ENCODE data around the gene VWA2. TPM values are rescaled to one million over a fixed set of nuclear protein-coding genes. Genes with fewer than 3 reads are reported as not detected.

The VWA2 gene
- total RNA-seq, 1 donor from 2014 or later: 15.0 TPM

DNA sequence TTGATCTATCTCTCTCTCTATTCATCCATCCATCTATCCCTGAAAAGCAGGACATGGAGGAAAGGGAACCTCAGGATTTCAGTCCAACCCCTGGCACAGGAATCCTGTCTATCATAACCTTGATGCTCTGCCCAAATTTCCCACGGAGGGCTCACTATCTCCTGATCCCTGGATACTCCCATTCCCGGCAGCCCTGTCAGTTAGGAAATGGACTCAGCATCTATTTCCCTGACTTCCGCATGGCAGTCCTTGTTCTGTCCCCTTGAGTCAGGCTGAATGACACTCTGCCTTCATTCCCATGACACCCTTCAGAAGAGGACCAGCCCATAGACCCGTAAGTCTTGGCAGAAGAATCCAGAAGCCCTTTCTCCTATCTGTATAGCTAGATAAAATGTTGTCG is 77.7 kb downstream of the VWA2 start:
- Mint-ChIP-seq H3K36me3 (no peaks in the 10 kb centered on the region), H3K27ac (no peak overlapping the region), H3K4me1 (peaks cover 11% of the 10 kb centered on the region), H3K27me3 (ENCODE audit: low read depth) (no peaks in the 10 kb centered on the region), H3K9me3 (no peaks in the 10 kb centered on the region), H3K4me3 (no peak overlapping the region)
- DNase-seq (ENCODE audit: low spot score in 2 of 2, unreplicated experiment in 2 of 2): no peak
- TF ChIP-seq, protein P1, sequence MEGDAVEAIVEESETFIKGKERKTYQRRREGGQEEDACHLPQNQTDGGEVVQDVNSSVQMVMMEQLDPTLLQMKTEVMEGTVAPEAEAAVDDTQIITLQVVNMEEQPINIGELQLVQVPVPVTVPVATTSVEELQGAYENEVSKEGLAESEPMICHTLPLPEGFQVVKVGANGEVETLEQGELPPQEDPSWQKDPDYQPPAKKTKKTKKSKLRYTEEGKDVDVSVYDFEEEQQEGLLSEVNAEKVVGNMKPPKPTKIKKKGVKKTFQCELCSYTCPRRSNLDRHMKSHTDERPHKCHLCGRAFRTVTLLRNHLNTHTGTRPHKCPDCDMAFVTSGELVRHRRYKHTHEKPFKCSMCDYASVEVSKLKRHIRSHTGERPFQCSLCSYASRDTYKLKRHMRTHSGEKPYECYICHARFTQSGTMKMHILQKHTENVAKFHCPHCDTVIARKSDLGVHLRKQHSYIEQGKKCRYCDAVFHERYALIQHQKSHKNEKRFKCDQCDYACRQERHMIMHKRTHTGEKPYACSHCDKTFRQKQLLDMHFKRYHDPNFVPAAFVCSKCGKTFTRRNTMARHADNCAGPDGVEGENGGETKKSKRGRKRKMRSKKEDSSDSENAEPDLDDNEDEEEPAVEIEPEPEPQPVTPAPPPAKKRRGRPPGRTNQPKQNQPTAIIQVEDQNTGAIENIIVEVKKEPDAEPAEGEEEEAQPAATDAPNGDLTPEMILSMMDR (IDR thresholded peaks at IDR 0.05; ENCODE audit: unreplicated experiment): no peak

DNA sequence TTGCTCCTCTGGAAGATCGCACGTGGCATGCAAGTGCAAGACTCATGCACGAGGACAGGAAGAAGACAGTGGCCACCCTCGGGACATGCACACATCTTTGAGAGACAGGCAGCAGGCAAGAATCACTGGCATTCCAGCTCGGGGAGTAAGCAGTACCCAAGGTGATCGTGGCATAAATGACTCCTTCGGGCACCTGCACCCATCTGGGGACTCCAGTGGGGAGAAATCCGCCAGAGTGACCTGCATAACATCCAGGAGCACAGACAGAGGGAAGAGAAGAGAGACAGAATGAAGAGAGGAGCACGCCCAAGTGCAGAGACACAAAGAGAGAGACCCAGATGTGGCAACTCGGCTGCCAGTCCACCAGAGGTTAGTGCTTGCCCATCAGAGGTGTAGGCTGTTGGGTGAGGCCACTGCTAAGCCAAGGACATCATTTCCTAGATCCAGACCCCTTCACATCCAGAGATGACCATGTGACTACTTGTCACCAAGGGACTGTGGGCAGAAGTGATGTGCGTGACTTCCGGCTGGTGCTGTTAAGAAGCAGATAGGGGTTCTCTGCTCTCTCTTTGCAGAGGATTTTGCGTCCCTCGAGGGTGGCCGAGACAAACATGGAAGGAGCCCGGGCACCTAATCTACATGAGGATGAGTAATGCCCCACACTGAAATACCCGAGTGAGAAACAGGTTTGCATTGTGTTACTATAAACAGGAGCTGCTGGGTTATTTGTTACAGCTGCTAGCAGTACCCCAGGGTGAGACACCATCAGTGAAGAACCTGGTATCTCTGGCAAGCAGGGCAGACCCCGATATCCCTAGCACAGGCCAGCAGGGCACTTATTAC is 80.6 kb downstream of the VWA2 start:
- H3K27ac Mint-ChIP-seq: no peak overlapping the region
- no peaks in the 10 kb centered on the region for H3K9me3 Mint-ChIP-seq
- H3K4me3 Mint-ChIP-seq: no peak overlapping the region
- H3K27me3 Mint-ChIP-seq (ENCODE audit: low read depth): no peaks in the 10 kb centered on the region
- no peak for DNase-seq (ENCODE audit: low spot score in 2 of 2, unreplicated experiment in 2 of 2)
- no peaks in the 10 kb centered on the region for H3K36me3 Mint-ChIP-seq
- peaks cover 10% of the 10 kb centered on the region for H3K4me1 Mint-ChIP-seq
- TF ChIP-seq, protein P1 (IDR thresholded peaks at IDR 0.05; ENCODE audit: unreplicated experiment): no peak

DNA sequence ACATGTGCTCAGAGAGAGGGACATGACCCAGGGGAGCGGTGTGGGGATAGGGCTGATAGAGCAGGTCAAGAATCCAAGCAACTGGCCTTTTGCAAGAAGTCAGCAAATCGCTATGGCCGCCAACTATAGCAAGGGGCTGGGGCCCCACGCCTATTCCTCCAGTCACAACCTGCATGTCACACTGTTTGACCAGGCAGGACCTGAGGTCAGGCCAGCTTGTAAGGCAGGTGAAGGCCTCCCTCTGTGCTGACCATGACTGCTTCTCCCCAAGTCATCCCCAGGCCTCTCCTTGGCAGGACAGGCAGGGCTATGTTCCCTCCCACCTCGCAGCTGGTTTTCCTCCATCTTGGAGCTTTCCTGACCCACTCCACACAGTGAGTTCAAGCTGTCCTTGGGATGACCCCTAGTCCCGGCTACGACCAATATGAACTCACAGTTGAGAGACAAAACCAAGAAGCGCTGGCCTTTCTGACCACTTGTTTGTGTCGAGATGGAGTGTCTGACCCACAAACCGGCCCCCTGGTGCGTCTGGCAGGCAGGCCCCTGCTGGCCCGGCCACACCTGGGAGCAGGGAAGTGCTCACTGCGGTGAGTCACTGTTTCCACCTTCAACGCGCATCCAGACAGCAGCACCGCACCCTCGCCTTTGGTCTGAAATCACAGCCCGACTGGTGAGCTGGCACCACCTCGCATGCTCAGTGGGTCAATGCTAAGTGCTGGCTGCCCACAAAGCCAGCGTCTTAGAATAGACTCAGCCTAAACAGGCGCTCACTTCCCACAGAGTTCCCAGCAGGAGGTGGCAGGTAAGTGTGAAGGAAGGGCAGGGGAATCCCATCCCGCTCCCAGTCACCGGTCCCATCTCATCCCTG is 81.4 kb downstream of the VWA2 start:
- Mint-ChIP-seq H3K4me1 (peaks cover 10% of the 10 kb centered on the region), H3K36me3 (no peaks in the 10 kb centered on the region), H3K27ac (no peak overlapping the region), H3K27me3 (ENCODE audit: low read depth) (no peaks in the 10 kb centered on the region), H3K9me3 (no peaks in the 10 kb centered on the region), H3K4me3 (no peak overlapping the region)
- no peak for DNase-seq (ENCODE audit: low spot score in 2 of 2, unreplicated experiment in 2 of 2)
- TF ChIP-seq, protein P1 (IDR thresholded peaks at IDR 0.05; ENCODE audit: unreplicated experiment): no peak

DNA sequence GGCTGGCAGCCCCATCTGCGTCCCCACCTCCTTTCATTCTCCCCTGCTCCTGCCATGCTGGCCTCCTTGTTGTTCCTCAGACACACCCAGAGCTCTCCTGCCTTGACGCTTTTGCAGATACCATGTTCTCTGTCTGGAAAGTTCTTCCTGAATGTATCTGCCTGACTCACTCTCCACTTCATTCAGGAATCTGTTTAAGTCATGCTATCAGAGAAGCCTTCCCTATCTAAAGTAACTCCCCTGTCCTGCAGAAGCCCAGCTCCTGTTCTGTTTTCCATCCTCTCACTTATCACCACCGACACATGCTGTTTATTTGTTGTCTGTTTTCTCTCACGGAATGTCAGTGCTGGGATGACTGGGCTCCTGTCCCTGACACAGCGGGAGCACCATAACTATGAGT is 83.3 kb downstream of the VWA2 start:
- TF ChIP-seq, protein P1 (IDR thresholded peaks at IDR 0.05; ENCODE audit: unreplicated experiment): no peak
- no peak overlapping the region for H3K4me3 Mint-ChIP-seq
- H3K36me3 Mint-ChIP-seq: no peaks in the 10 kb centered on the region
- no peaks in the 10 kb centered on the region for H3K27me3 Mint-ChIP-seq (ENCODE audit: low read depth)
- H3K4me1 Mint-ChIP-seq: peaks cover 5% of the 10 kb centered on the region
- H3K9me3 Mint-ChIP-seq: no peaks in the 10 kb centered on the region
- H3K27ac Mint-ChIP-seq: no peak overlapping the region
- no peak for DNase-seq (ENCODE audit: low spot score in 2 of 2, unreplicated experiment in 2 of 2)

DNA sequence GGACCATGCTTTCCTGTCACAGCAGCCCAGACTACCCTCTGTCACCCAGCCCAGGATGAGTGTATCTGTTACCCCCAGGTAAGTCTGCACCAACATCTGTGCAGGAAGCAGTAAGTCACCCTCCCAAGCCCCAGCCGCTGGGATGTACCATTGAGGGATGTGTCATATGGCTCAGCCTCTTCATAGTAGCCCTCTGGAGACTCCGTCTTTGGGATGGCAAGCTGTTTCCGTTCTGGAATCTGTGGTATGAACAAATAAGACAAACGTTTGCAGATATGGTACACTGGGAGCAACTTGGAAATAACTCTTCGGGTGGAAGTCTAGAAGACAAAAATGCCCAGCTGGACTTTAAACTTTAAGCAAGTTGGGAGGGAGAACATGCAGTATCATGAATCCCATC is 84.0 kb downstream of the VWA2 start:
- no peaks in the 10 kb centered on the region for H3K36me3 Mint-ChIP-seq
- no peak for DNase-seq (ENCODE audit: low spot score in 2 of 2, unreplicated experiment in 2 of 2)
- H3K4me3 Mint-ChIP-seq: no peak overlapping the region
- no peaks in the 10 kb centered on the region for H3K27me3 Mint-ChIP-seq (ENCODE audit: low read depth)
- H3K27ac Mint-ChIP-seq: no peak overlapping the region
- peaks cover 5% of the 10 kb centered on the region for H3K4me1 Mint-ChIP-seq
- H3K9me3 Mint-ChIP-seq: no peaks in the 10 kb centered on the region
- TF ChIP-seq, protein P1 (IDR thresholded peaks at IDR 0.05; ENCODE audit: unreplicated experiment): no peak
